IMR-90 (cell line): ENCODE results near the gene MET. TPM values are rescaled to one million over a fixed set of nuclear protein-coding genes. Genes with fewer than 3 reads are reported as not detected.
A peak's percentile ranks its signal among the peaks of the same experiment; 100 is the strongest.

ENCODE experiments used
- ATAC-seq: fragments of 200-7000 bp; cut with Tn5 transposase; 2 replicates; pipeline ENCODE4 v1.9.1; 2020; ENCODE audit warnings: low read depth, mild to moderate bottlenecking, moderate library complexity
- BruUV-seq: library from RNA; stranded (reverse); fragments of 400-500 nt; replicated peaks from 2 replicates; lab custom pipeline; 2021; lab: Mats Ljungman, UMichigan
- CTCF ChIA-PET: fragments of 300-600 bp; formaldehyde crosslinking; extraction: SDS; loops from one replicate; lab custom pipeline; 2021; ENCODE audit warnings: antibody characterized with exemption; lab: Yijun Ruan, JAX
- POLR2A ChIA-PET: fragments of 300-600 bp; sonication (Branson Sonifier 250); formaldehyde crosslinking; loops from one replicate; lab custom pipeline; 2022; ENCODE audit warnings: antibody characterized with exemption; ENCODE audit not compliant: unreplicated experiment; lab: Charles Lee
- DNase-seq: peaks from one replicate; pipeline ENCODE4 v3.0.0; 2013
- H2AFZ ChIP-seq: replicated peaks from 2 replicates; pipeline ENCODE3; 2013; ENCODE audit warnings: low read length, mild to moderate bottlenecking; ENCODE audit not compliant: poor library complexity
- H2AK5ac ChIP-seq: 2 replicates; pipeline ENCODE4 v1.6.1; 2013; ENCODE audit warnings: low read depth, low read length, inconsistent platforms
- H2AK9ac ChIP-seq: replicated peaks from 2 replicates; pipeline ENCODE3; 2013; ENCODE audit warnings: mild to moderate bottlenecking, low read depth, low read length, moderate library complexity; ENCODE audit not compliant: poor library complexity
- H2BK120ac ChIP-seq: 2 replicates; pipeline ENCODE4 v1.6.1; 2013; ENCODE audit warnings: low read depth, low read length, inconsistent platforms
- H2BK15ac ChIP-seq: 3 replicates; pipeline ENCODE4 v1.6.1; 2013; ENCODE audit warnings: low read depth, low read length, inconsistent platforms
- H2BK20ac ChIP-seq: 2 replicates; pipeline ENCODE4 v1.6.1; 2013; ENCODE audit warnings: low read depth, mild to moderate bottlenecking, inconsistent platforms, low read length, moderate library complexity
- H2BK5ac ChIP-seq: 2 replicates; pipeline ENCODE4 v1.6.1; 2013; ENCODE audit warnings: mild to moderate bottlenecking, low read depth, low read length, inconsistent platforms; ENCODE audit not compliant: poor library complexity, severe bottlenecking
- H3K14ac ChIP-seq: replicated peaks from 2 replicates; pipeline ENCODE4 v1.6.1; 2013; ENCODE audit warnings: low read depth, low read length, inconsistent platforms
- H3K18ac ChIP-seq: 2 replicates; pipeline ENCODE4 v1.6.1; 2013; ENCODE audit warnings: low read depth, low read length, control low read depth
- H3K23ac ChIP-seq: 2 replicates; pipeline ENCODE4 v1.6.1; 2013; ENCODE audit warnings: low read depth, low read length, inconsistent platforms
- H3K27ac ChIP-seq: 2 replicates; pipeline ENCODE4 v1.5.1; 2013; ENCODE audit warnings: mild to moderate bottlenecking, control low read depth, low read length; ENCODE audit not compliant: insufficient read depth
- H3K27me3 ChIP-seq: 2 replicates; pipeline ENCODE4 v1.6.1; 2013; ENCODE audit warnings: low read length; ENCODE audit not compliant: control insufficient read depth, insufficient read depth
- H3K36me3 ChIP-seq: 2 replicates; pipeline ENCODE4 v1.6.1; 2013; ENCODE audit warnings: low read length, mixed read lengths; ENCODE audit not compliant: control insufficient read depth, insufficient read depth
- H3K4ac ChIP-seq: 2 replicates; pipeline ENCODE4 v1.6.1; 2013; ENCODE audit warnings: low read depth, low read length, inconsistent platforms
- H3K4me1 ChIP-seq: 2 replicates; pipeline ENCODE4 v1.6.1; 2013; ENCODE audit warnings: low read length, mixed read lengths; ENCODE audit not compliant: control insufficient read depth, insufficient read depth
- H3K4me2 ChIP-seq: 2 replicates; pipeline ENCODE4 v1.6.1; 2013; ENCODE audit warnings: low read depth, mild to moderate bottlenecking, control low read depth, low read length, moderate library complexity
- H3K4me3 ChIP-seq: 2 replicates; pipeline ENCODE4 v1.5.1; 2013; ENCODE audit warnings: low read depth, mild to moderate bottlenecking, control low read depth, low read length, moderate library complexity; ENCODE audit not compliant: insufficient read depth
- H3K56ac ChIP-seq: 2 replicates; pipeline ENCODE4 v1.6.1; 2013; ENCODE audit warnings: low read length, inconsistent platforms; ENCODE audit not compliant: insufficient read depth; ENCODE audit errors: extremely low read depth
- H3K79me1 ChIP-seq, 2 experiments: 2 replicates each; pipeline ENCODE4 v1.6.1; 2013; ENCODE audit warnings: low read length in 2 of 2, inconsistent platforms in 1 of 2, low read depth in 1 of 2
- H3K9ac ChIP-seq: 2 replicates; pipeline ENCODE4 v1.6.1; 2013; ENCODE audit warnings: low read depth, low read length, control low read depth
- H3K9me1 ChIP-seq: 2 replicates; pipeline ENCODE4 v1.6.1; 2013; ENCODE audit warnings: low read length, inconsistent platforms; ENCODE audit not compliant: insufficient read depth
- H3K9me3 ChIP-seq: 2 replicates; pipeline ENCODE4 v1.6.1; 2013; ENCODE audit warnings: low read length; ENCODE audit not compliant: control insufficient read depth, insufficient read depth
- H4K20me1 ChIP-seq: 2 replicates; pipeline ENCODE4 v1.6.1; 2013; ENCODE audit warnings: low read length, inconsistent platforms; ENCODE audit not compliant: insufficient read depth
- H4K5ac ChIP-seq: 2 replicates; pipeline ENCODE4 v1.6.1; 2013; ENCODE audit warnings: mild to moderate bottlenecking, low read depth, low read length, control low read depth
- H4K8ac ChIP-seq, 2 experiments: 2 replicates each; pipeline ENCODE4 v1.6.1; 2013; ENCODE audit warnings: low read depth in 2 of 2, low read length in 2 of 2, control low read depth in 1 of 2, inconsistent platforms in 1 of 2
- H4K91ac ChIP-seq: 2 replicates; pipeline ENCODE4 v1.6.1; 2013; ENCODE audit warnings: low read depth, low read length, inconsistent platforms; ENCODE audit not compliant: insufficient read depth
- BHLHE40 ChIP-seq: fragments of 150-350 bp; IDR thresholded peaks from 2 replicates; pipeline ENCODE4 v1.6.1; 2016; ENCODE audit warnings: mild to moderate bottlenecking, low read depth, low read length
- CHD1 ChIP-seq: IDR thresholded peaks from 2 replicates; pipeline ENCODE4 v1.6.1; 2012; ENCODE audit warnings: low read depth, low read length, improper control_type of control experiment
- FOS ChIP-seq: fragments of 150-350 bp; IDR thresholded peaks from 2 replicates; pipeline ENCODE4 v1.6.1; 2016; ENCODE audit warnings: low read depth, low read length
- MAFK ChIP-seq: IDR thresholded peaks from 2 replicates; pipeline ENCODE4 v1.6.1; 2012; ENCODE audit warnings: low read depth, low read length, improper control_type of control experiment
- MAZ ChIP-seq: IDR thresholded peaks from 2 replicates; pipeline ENCODE4 v1.6.1; 2012; ENCODE audit warnings: low read depth, mild to moderate bottlenecking, low read length, improper control_type of control experiment, moderate library complexity, borderline replicate concordance
- NFE2L2 ChIP-seq: fragments of 150-350 bp; IDR thresholded peaks from 2 replicates; pipeline ENCODE4 v1.6.1; 2016; ENCODE audit warnings: low read depth, mild to moderate bottlenecking, low read length
- POLR2A ChIP-seq: IDR thresholded peaks from 2 replicates; pipeline ENCODE4 v1.6.1; 2012; ENCODE audit warnings: mild to moderate bottlenecking, low read depth, low read length
- RAD21 ChIP-seq: IDR thresholded peaks from 2 replicates; pipeline ENCODE4 v1.6.1; 2012; ENCODE audit warnings: low read length, improper control_type of control experiment
- RCOR1 ChIP-seq: IDR thresholded peaks from 2 replicates; pipeline ENCODE4 v1.6.1; 2012; ENCODE audit warnings: mild to moderate bottlenecking, low read length, improper control_type of control experiment; ENCODE audit not compliant: insufficient replicate concordance
- RFX5 ChIP-seq: IDR thresholded peaks from 2 replicates; pipeline ENCODE4 v1.8.0; 2012; ENCODE audit warnings: low read depth, mild to moderate bottlenecking, low read length, moderate library complexity
- SMC3 ChIP-seq: fragments of 150-350 bp; IDR thresholded peaks from 2 replicates; pipeline ENCODE4 v1.6.1; 2016; ENCODE audit warnings: low read depth, mild to moderate bottlenecking, antibody characterized with exemption, low read length, moderate library complexity
- WGBS, 2 experiments: methylation state at CpG; one replicate each; pipeline versions ENCODE4 v1.1.5 to v1.1.7; 2013; ENCODE audit warnings: missing lambda C conversion rate in 2 of 2; ENCODE audit not compliant: insufficient read length in 1 of 2; ENCODE audit errors: extremely low coverage in 2 of 2; 5-methylcytosine and 5-hydroxymethylcytosine counted together
- dilution Hi-C: fragments of 300-500 bp; cut with HindIII; formaldehyde crosslinking; loops from one replicate; pipeline ENCODE4 v1.14.3; 2018; ENCODE audit warnings: low sequenced_read_pairs; ENCODE audit not compliant: unreplicated experiment
- in situ Hi-C: fragments of 300-500 bp; cut with MboI; formaldehyde crosslinking; loops from 3 replicates; pipeline ENCODE4 v1.14.3; 2019; ENCODE audit warnings: low sequenced_read_pairs, inconsistent platforms, mixed read lengths
- intact Hi-C: fragments of 100-400 bp; cut with micrococcal nuclease; formaldehyde crosslinking; loops from 2 replicates; pipeline ENCODE4 v1.10.0; 2022
- polyA plus RNA-seq, 3 experiments: library from polyadenylated mRNA; depleted of rRNA; stranded (reverse); fragments of >200 nt; gene quantifications; 2 replicates each; pipeline ENCODE4 v1.2.3, GENCODE V29; 2012; ENCODE audit warnings: low replicate concordance in 1 of 3
- total RNA-seq: library from RNA; depleted of rRNA; stranded (reverse); fragments of >200 nt; gene quantifications from 2 replicates; pipeline ENCODE4 v1.2.3, GENCODE V29; 2012
- TF ChIP-seq, protein P1 (sequence below): fragments of 150-350 bp; IDR thresholded peaks from 2 replicates; pipeline ENCODE4 v1.6.1; 2016; ENCODE audit warnings: low read depth, mild to moderate bottlenecking, low read length, moderate library complexity, borderline replicate concordance
- TF ChIP-seq, protein P2 (sequence below): conservative IDR thresholded peaks from 2 replicates; pipeline ENCODE4 v1.5.1; 2012; ENCODE audit warnings: mild to moderate bottlenecking, low read depth, low read length, improper control_type of control experiment
- TF ChIP-seq, protein P3 (sequence below): fragments of 150-350 bp; IDR thresholded peaks from 2 replicates; pipeline ENCODE4 v1.6.1; 2017; ENCODE audit warnings: mild to moderate bottlenecking, antibody characterized with exemption, low read length, low read depth

The MET gene
- total and polyA plus RNA-seq, 2 of the 4 experiments (the other 2 are of a cell fraction): 15.0 to 84.6 TPM

DNA sequence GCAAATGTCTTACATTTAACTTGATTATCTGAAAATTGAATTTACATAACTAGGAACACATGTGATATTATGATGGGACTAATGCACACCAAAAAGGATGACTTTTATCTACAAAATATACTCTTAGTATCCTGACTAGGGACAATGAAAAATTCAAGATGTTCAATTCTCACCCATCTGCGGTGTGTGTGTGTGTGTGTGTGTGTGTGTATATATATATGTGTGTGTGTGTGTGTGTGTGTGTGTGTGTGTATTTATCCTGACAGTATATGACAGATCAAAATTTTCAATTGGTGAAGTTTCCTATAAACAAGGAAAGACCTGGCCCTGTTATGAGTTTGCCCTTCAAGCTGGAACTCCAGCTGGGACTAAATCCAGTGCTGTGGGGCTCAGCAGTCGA, 40.3 kb upstream of the MET start:
- Histone ChIP-seq H2AK9ac (no peak overlapping the region), H3K9ac (no peak overlapping the region)

More for the DNA sequence above, 40.3 kb upstream of the MET start:
- Histone ChIP-seq H4K5ac (no peak overlapping the region), H3K14ac (no peak overlapping the region), H2AK5ac (no peak overlapping the region), H2BK120ac (no peak overlapping the region), H3K4me1 (peaks cover 7% of the 10 kb centered on the region), H2AFZ (no peak overlapping the region), H4K91ac (no peak overlapping the region), H3K23ac (no peak overlapping the region), H3K27me3 (peaks cover 2% of the 10 kb centered on the region; the same call in 1 of the 2 replicates), H3K27ac (no peak overlapping the region), H3K4ac (no peak overlapping the region), H4K8ac (no peak overlapping the region), H2BK5ac (peak overlapping the region; percentile 48), H3K18ac (no peak overlapping the region), H3K9me1 (0 out of 2 replicates have a peak, but pooled peaks cover 2% of the 10 kb centered on the region), H3K79me1 (no peaks in the 10 kb centered on the region), H3K9me3 (no peaks in the 10 kb centered on the region), H2BK15ac (no peak overlapping the region), H3K4me2 (no peak overlapping the region), H3K56ac (no peak overlapping the region), H2BK20ac (no peak overlapping the region), H4K20me1 (no peaks in the 10 kb centered on the region), H3K36me3 (no peaks in the 10 kb centered on the region), H3K4me3 (no peak overlapping the region)
- dilution Hi-C loops: no loop called here
- in situ Hi-C loops: no loop called here
- intact Hi-C loops: no loop called here
- POLR2A ChIA-PET: no interaction called here
- DNase-seq (no peak), ATAC-seq (no peak; the same call in 1 of the 2 replicates)
- BruUV-seq: no TSS peak
- CTCF ChIA-PET: interaction anchor here (0.6 to 1.3 kb wide), 2 partner anchors 8 to 278 kb away, joined by 3 to 6 read pairs; no protein-coding TSS in a partner anchor
- WGBS, 2 experiments: no CpG with 5 or more reads among the region's 2 CpGs
- TF ChIP-seq RFX5: no peak
- TF ChIP-seq, protein P1, sequence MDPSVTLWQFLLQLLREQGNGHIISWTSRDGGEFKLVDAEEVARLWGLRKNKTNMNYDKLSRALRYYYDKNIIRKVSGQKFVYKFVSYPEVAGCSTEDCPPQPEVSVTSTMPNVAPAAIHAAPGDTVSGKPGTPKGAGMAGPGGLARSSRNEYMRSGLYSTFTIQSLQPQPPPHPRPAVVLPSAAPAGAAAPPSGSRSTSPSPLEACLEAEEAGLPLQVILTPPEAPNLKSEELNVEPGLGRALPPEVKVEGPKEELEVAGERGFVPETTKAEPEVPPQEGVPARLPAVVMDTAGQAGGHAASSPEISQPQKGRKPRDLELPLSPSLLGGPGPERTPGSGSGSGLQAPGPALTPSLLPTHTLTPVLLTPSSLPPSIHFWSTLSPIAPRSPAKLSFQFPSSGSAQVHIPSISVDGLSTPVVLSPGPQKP: no peak
- TF ChIP-seq POLR2A: no peak
- TF ChIP-seq RAD21: no peak
- TF ChIP-seq NFE2L2: no peak
- TF ChIP-seq, protein P2, sequence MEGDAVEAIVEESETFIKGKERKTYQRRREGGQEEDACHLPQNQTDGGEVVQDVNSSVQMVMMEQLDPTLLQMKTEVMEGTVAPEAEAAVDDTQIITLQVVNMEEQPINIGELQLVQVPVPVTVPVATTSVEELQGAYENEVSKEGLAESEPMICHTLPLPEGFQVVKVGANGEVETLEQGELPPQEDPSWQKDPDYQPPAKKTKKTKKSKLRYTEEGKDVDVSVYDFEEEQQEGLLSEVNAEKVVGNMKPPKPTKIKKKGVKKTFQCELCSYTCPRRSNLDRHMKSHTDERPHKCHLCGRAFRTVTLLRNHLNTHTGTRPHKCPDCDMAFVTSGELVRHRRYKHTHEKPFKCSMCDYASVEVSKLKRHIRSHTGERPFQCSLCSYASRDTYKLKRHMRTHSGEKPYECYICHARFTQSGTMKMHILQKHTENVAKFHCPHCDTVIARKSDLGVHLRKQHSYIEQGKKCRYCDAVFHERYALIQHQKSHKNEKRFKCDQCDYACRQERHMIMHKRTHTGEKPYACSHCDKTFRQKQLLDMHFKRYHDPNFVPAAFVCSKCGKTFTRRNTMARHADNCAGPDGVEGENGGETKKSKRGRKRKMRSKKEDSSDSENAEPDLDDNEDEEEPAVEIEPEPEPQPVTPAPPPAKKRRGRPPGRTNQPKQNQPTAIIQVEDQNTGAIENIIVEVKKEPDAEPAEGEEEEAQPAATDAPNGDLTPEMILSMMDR: no peak
- TF ChIP-seq RCOR1: no peak
- no peak for TF ChIP-seq MAZ
- TF ChIP-seq, protein P3, sequence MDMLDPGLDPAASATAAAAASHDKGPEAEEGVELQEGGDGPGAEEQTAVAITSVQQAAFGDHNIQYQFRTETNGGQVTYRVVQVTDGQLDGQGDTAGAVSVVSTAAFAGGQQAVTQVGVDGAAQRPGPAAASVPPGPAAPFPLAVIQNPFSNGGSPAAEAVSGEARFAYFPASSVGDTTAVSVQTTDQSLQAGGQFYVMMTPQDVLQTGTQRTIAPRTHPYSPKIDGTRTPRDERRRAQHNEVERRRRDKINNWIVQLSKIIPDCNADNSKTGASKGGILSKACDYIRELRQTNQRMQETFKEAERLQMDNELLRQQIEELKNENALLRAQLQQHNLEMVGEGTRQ: no peak
- no peak for TF ChIP-seq MAFK
- no peak for TF ChIP-seq BHLHE40
- TF ChIP-seq CHD1: no peak
- TF ChIP-seq FOS: no peak
- TF ChIP-seq SMC3: no peak
